ENCODE data around the gene FAM241A.
"Not testable (repeated sequence)": the region's sequence is repeated elsewhere in the genome, so short reads cannot be mapped to it uniquely, and the experiment has no call there.

FAM241A gene

GRCh38 chr4:112145326-112145789 lies at the start of gene FAM241A:
Gene FAM241A, plus strand, starts transcription at chr4:112145454. Its CDS starts 127 bp downstream, at chr4:112145581.
- peak in 1 of 2 experiments; percentile 67 for DNase-seq

GRCh38 chr4:112098841-112099530 lies 46.3 kb upstream of the FAM241A start:
- DNase-seq = no peak

- DNase-seq = no peak
Measured at GRCh38 chr4:112099701-112100297, 45.5 kb upstream of the FAM241A start.

- DNase-seq = no peak
Measured at GRCh38 chr4:112102875-112103370, 42.3 kb upstream of the FAM241A start.

- no peak for DNase-seq
Measured at GRCh38 chr4:112105201-112105969, 39.9 kb upstream of the FAM241A start.

- no peak for DNase-seq
Measured at GRCh38 chr4:112109360-112110058, 35.7 kb upstream of the FAM241A start.

GRCh38 chr4:112110059-112110425 lies 35.2 kb upstream of the FAM241A start:
- DNase-seq = no peak

- DNase-seq = no peak
Measured at GRCh38 chr4:112111306-112111705, 33.9 kb upstream of the FAM241A start.

GRCh38 chr4:112112095-112112494 lies 33.2 kb upstream of the FAM241A start:
- not testable (repeated sequence) for DNase-seq

- no peak for DNase-seq
Measured at GRCh38 chr4:112112590-112113170, 32.6 kb upstream of the FAM241A start.

- no peak for DNase-seq
Measured at GRCh38 chr4:112113864-112114263, 31.4 kb upstream of the FAM241A start.

- DNase-seq = no peak
Measured at GRCh38 chr4:112114452-112114851, 30.8 kb upstream of the FAM241A start.

- no peak for DNase-seq
Measured at GRCh38 chr4:112118742-112119352, 26.4 kb upstream of the FAM241A start.

GRCh38 chr4:112119353-112119783 lies 25.9 kb upstream of the FAM241A start:
- DNase-seq = no peak

- no peak for DNase-seq
Measured at GRCh38 chr4:112120021-112120420, 25.2 kb upstream of the FAM241A start.

GRCh38 chr4:112125416-112125815 lies 19.8 kb upstream of the FAM241A start:
- no peak for DNase-seq

- no peak for DNase-seq
Measured at GRCh38 chr4:112127048-112127637, 18.1 kb upstream of the FAM241A start.

- DNase-seq = no peak
Measured at GRCh38 chr4:112127803-112128202, 17.5 kb upstream of the FAM241A start.

- no peak for DNase-seq
Measured at GRCh38 chr4:112128452-112128851, 16.8 kb upstream of the FAM241A start.

GRCh38 chr4:112130906-112131305 lies 14.3 kb upstream of the FAM241A start:
- no peak for DNase-seq

- no peak for DNase-seq
Measured at GRCh38 chr4:112136551-112136950, 8.7 kb upstream of the FAM241A start.

GRCh38 chr4:112138538-112138937 lies 6.7 kb upstream of the FAM241A start:
- DNase-seq = no peak

All from NCI-H187 (cell line).